K562 (cell line): ENCODE measurements around the gene CDC45. TPM values are rescaled to one million over a fixed set of nuclear protein-coding genes. Genes with fewer than 3 reads are reported as not detected.

ENCODE experiments used
- ATF1 ChIP-seq, 2 experiments: fragments of 450-650 bp in 1 of 2; IDR thresholded peaks; 2 replicates each; pipeline ENCODE4 v1.6.1; 2016; ENCODE audit warnings: missing compliant biosample characterization in 1 of 2, missing genetic modification characterization in 1 of 2
- E2F4 ChIP-seq: sonication (generic); formaldehyde crosslinking; IDR thresholded peaks from 2 replicates; pipeline ENCODE4 v1.8.0; 2022; ENCODE audit warnings: mild to moderate bottlenecking, low read depth, missing genetic modification reagents
- IRF2 ChIP-seq: sonication (generic); formaldehyde crosslinking; IDR thresholded peaks from 2 replicates; pipeline ENCODE4 v1.8.1; 2022; ENCODE audit warnings: mild to moderate bottlenecking, missing genetic modification reagents
- NBN ChIP-seq: fragments of 450-650 bp; IDR thresholded peaks from 2 replicates; pipeline ENCODE4 v1.6.1; 2016; ENCODE audit warnings: low read depth, mild to moderate bottlenecking
- POLR2A ChIP-seq: fragments of 450-650 bp; conservative IDR thresholded peaks from 2 replicates; pipeline ENCODE4 v1.6.1; 2016
- POLR2G ChIP-seq: fragments of 200-400 bp; formaldehyde crosslinking; IDR thresholded peaks from 2 replicates; pipeline ENCODE4 v1.6.1; 2017; ENCODE audit warnings: low read depth, mild to moderate bottlenecking, antibody characterized with exemption, low read length, moderate library complexity
- RBFOX2 ChIP-seq: fragments of 200-400 bp; formaldehyde crosslinking; IDR thresholded peaks from 2 replicates; pipeline ENCODE4 v1.6.1; 2017; ENCODE audit warnings: low read depth, mild to moderate bottlenecking, low read length, moderate library complexity
- SMAD3 ChIP-seq: fragments of 450-650 bp; formaldehyde crosslinking; conservative IDR thresholded peaks from 2 replicates; pipeline ENCODE4 v1.4.0; 2020; ENCODE audit warnings: mild to moderate bottlenecking
- SREBF1 ChIP-seq: fragments of 150-350 bp; IDR thresholded peaks from 2 replicates; pipeline ENCODE4 v1.6.1; 2014; ENCODE audit warnings: antibody characterized with exemption, low read depth, low read length, borderline replicate concordance
- U2AF2 ChIP-seq: fragments of 200-400 bp; formaldehyde crosslinking; optimal IDR thresholded peaks from 2 replicates; pipeline ENCODE3; 2017; ENCODE audit warnings: low read depth, mild to moderate bottlenecking, low read length
- ZNF282 ChIP-seq: sonication (generic); formaldehyde crosslinking; IDR thresholded peaks from 2 replicates; pipeline ENCODE4 v1.8.1; 2023; ENCODE audit warnings: missing genetic modification reagents
- polyA plus RNA-seq, 8 experiments: library from polyadenylated mRNA; depleted of rRNA in 4 of 8; stranded (reverse) in 5 of 8; unstranded in 3 of 8; fragments of >200 nt; fragmentation: Nextera tagmentation in 2 of 8; fragmentation: Illumina TruSeq in 1 of 8; extraction: Ambion mirVana in 2 of 8; extraction: Trizol in 1 of 8; gene quantifications; 2 replicates each; pipeline versions ENCODE4 v1.2.1 to v1.2.3, GENCODE V29; 2011 to 2014; ENCODE audit warnings: inconsistent platforms in 1 of 8, missing spikeins in 1 of 8
- total RNA-seq, 7 experiments: library from RNA; depleted of rRNA in 6 of 7; stranded (reverse); fragments of >200 nt in 6 of 7; fragmentation: Illumina TruSeq in 2 of 7; extraction: Trizol in 2 of 7; gene quantifications; 2 replicates each; pipeline versions ENCODE4 v1.2.1 to v1.2.3, GENCODE V29; 2011 to 2021; ENCODE audit warnings: low replicate concordance in 1 of 7

Gene CDC45
- total and polyA plus RNA-seq, 9 of the 15 experiments (the other 6 are each of a cell fraction or from before 2014, with no cell fraction given): 251 to 580 (median 410) TPM

DNA sequence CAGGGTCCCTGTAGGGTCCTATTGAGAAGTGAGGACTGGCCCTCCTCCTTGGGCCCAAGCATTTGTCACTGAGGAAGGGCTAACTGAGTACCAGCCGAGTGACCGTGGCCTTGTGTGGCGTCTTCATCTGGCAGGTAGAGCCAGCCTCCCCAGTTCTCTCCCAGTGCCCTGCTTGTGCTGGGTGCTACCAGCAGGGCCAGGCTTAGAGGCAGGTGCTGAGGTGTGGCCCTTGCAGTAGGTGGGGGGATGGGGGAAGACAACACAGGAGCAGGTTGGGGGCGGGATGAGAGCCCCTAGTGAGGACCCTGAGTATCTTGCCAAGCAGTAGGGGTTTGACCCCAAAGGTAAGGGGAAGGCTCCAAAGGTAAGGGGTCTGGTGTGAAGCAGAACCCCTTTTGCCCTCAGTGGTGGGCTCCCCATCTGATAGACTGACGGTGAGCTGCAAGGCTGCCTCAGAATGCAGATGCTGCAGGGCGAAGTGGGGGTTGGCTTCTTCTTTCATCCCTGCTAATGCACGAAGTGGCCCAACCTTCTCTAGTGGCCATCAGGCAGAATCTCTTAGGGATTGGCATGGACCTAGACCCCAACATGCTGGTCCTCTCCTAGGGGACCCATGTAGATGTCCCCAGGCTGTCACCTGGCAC lies 19.6 kb downstream of the CDC45 start (continued):
- 0 out of 2 replicates have a peak, but pooled peaks have one; percentile 88 for TF ChIP-seq ZNF282
- no peak for TF ChIP-seq NBN
- no peak for TF ChIP-seq SMAD3
- TF ChIP-seq POLR2G: peak; percentile 61; the same call in 1 of the 2 replicates
- peak; percentile 5; the same call in 1 of the 2 replicates for TF ChIP-seq POLR2A
- TF ChIP-seq ATF1 (CRISPR knock-in tag; IDR thresholded peaks at IDR 0.05): 0 out of 2 replicates have a peak, but pooled peaks have one; percentile 11
- TF ChIP-seq ATF1 (tag; IDR thresholded peaks at IDR 0.05): no peak
- peak; percentile 51; the same call in 1 of the 2 replicates for TF ChIP-seq RBFOX2
- TF ChIP-seq SREBF1: no peak
- TF ChIP-seq IRF2 (CRISPR knock-in tag): peak; percentile 81
- TF ChIP-seq E2F4 (CRISPR knock-in tag): peak; percentile 60; the same call in 1 of the 2 replicates
- no peak for TF ChIP-seq U2AF2
